ENCODE data around the gene AK9. TPM values are rescaled to one million over a fixed set of nuclear protein-coding genes. Genes with fewer than 3 reads are reported as not detected.

The AK9 gene
- total and polyA plus RNA-seq, 2 of the 4 experiments (the other 2 are of a cell fraction), result 1.7 to 1.8 TPM

DNA sequence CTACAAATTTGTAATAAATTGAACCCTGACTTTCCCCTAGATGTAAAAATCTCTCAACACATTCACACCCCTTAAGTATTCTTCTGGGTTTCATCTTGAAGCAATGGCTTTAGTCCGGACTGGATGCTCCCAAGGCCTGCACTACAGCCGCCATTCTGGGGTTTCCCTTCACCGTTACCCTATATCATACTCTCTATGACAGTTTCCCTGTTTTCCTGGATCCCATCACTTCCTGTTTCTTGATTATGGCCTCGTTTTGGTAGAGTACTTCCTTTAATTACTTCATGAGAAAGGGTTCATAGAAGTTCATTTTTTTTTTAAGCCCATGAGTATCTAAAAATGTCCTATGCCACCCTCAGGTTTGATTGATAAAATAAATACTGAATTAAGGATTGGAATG is 11.8 kb upstream of the AK9 start:
- Histone ChIP-seq H4K5ac (ENCODE audit: low read depth, low read length) (no peak overlapping the region), H2BK120ac (ENCODE audit: low read depth, low read length) (no peak overlapping the region), H3K18ac (ENCODE audit: low read depth, low read length) (no peak overlapping the region), H3K56ac (ENCODE audit: extremely low read depth, insufficient read depth, low read length) (no peak overlapping the region), H3K4me2 (ENCODE audit: low read depth, low read length) (no peak overlapping the region), H2AK9ac (replicated peaks; ENCODE audit: low read depth, low read length, poor library complexity) (no peak overlapping the region), H3K9ac (ENCODE audit: low read depth, low read length) (no peak overlapping the region), H2BK20ac (ENCODE audit: low read depth, low read length) (no peak overlapping the region), H4K8ac (ENCODE audit: low read depth in 2 of 2, low read length in 2 of 2) (no peak overlapping the region), H4K91ac (ENCODE audit: insufficient read depth, low read depth, low read length) (no peak overlapping the region), H3K36me3 (ENCODE audit: control insufficient read depth, insufficient read depth, low read length) (peaks cover 1% of the 10 kb centered on the region; the same call in 1 of the 2 replicates), H2BK15ac (ENCODE audit: low read depth, low read length) (no peak overlapping the region), H3K27ac (ENCODE audit: insufficient read depth, low read length) (no peak overlapping the region), H2BK5ac (ENCODE audit: low read depth, low read length, poor library complexity, severe bottlenecking) (no peak overlapping the region), H3K4me3 (ENCODE audit: insufficient read depth, low read depth, low read length) (no peak overlapping the region), H3K14ac (replicated peaks; ENCODE audit: low read depth, low read length) (no peak overlapping the region), H4K20me1 (ENCODE audit: insufficient read depth, low read length) (no peaks in the 10 kb centered on the region), H2AK5ac (ENCODE audit: low read depth, low read length) (no peak overlapping the region), H2AFZ (replicated peaks; ENCODE audit: low read length, poor library complexity) (no peak overlapping the region), H3K9me3 (ENCODE audit: control insufficient read depth, insufficient read depth, low read length) (no peaks in the 10 kb centered on the region), H3K23ac (ENCODE audit: low read depth, low read length) (no peak overlapping the region), H3K4ac (ENCODE audit: low read depth, low read length) (no peak overlapping the region), H3K9me1 (ENCODE audit: insufficient read depth, low read length) (0 out of 2 replicates have a peak, but pooled peaks cover 3% of the 10 kb centered on the region), H3K27me3 (ENCODE audit: control insufficient read depth, insufficient read depth, low read length) (no peaks in the 10 kb centered on the region), H3K79me1 (ENCODE audit: low read depth in 1 of 2, low read length in 2 of 2) (0 out of 4 replicates have a peak, but pooled peaks cover 0 to 2% of the 10 kb centered on the region in 2 experiments), H3K4me1 (ENCODE audit: control insufficient read depth, insufficient read depth, low read length) (no peaks in the 10 kb centered on the region)
- BruUV-seq (replicated peaks), result no TSS peak
- in situ Hi-C loops (cut with MboI; ENCODE audit: low sequenced_read_pairs) (loop anchor here (5.0 kb wide), 2 partner anchors 330 to 690 kb away; no protein-coding TSS in a partner anchor), intact Hi-C loops (cut with micrococcal nuclease) (no loop called here), dilution Hi-C loops (cut with HindIII; ENCODE audit: low sequenced_read_pairs, unreplicated experiment) (loop anchor here (25.0 kb wide), 1 partner anchor 335 kb away; no protein-coding TSS in a partner anchor)
- CTCF ChIA-PET, result interaction anchor here (6.7 kb wide), 1 partner anchor 336 kb away, joined by 78 read pairs; no protein-coding TSS in a partner anchor
- DNase-seq (no peak), ATAC-seq (ENCODE audit: low read depth) (no peak)
- POLR2A ChIA-PET (ENCODE audit: unreplicated experiment), result no interaction called here
- no CpG with 5 or more reads among the region's 4 CpGs for WGBS, 2 experiments (ENCODE audit: extremely low coverage in 2 of 2, insufficient read length in 1 of 2)
- TF ChIP-seq, protein P1, sequence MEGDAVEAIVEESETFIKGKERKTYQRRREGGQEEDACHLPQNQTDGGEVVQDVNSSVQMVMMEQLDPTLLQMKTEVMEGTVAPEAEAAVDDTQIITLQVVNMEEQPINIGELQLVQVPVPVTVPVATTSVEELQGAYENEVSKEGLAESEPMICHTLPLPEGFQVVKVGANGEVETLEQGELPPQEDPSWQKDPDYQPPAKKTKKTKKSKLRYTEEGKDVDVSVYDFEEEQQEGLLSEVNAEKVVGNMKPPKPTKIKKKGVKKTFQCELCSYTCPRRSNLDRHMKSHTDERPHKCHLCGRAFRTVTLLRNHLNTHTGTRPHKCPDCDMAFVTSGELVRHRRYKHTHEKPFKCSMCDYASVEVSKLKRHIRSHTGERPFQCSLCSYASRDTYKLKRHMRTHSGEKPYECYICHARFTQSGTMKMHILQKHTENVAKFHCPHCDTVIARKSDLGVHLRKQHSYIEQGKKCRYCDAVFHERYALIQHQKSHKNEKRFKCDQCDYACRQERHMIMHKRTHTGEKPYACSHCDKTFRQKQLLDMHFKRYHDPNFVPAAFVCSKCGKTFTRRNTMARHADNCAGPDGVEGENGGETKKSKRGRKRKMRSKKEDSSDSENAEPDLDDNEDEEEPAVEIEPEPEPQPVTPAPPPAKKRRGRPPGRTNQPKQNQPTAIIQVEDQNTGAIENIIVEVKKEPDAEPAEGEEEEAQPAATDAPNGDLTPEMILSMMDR (conservative IDR thresholded peaks at IDR 0.05; ENCODE audit: low read depth, low read length), result no peak
- no peak for TF ChIP-seq MAFK (IDR thresholded peaks at IDR 0.05; ENCODE audit: low read depth, low read length)
- TF ChIP-seq POLR2A (IDR thresholded peaks at IDR 0.05; ENCODE audit: low read depth, low read length), result no peak
- TF ChIP-seq BHLHE40 (IDR thresholded peaks at IDR 0.05; ENCODE audit: low read depth, low read length), result no peak
- no peak for TF ChIP-seq RAD21 (IDR thresholded peaks at IDR 0.05; ENCODE audit: low read length)
- TF ChIP-seq RCOR1 (IDR thresholded peaks at IDR 0.05; ENCODE audit: insufficient replicate concordance, low read length), result no peak
- TF ChIP-seq MXI1 (IDR thresholded peaks at IDR 0.05; ENCODE audit: borderline replicate concordance, low read depth, low read length), result no peak
- TF ChIP-seq, protein P2, sequence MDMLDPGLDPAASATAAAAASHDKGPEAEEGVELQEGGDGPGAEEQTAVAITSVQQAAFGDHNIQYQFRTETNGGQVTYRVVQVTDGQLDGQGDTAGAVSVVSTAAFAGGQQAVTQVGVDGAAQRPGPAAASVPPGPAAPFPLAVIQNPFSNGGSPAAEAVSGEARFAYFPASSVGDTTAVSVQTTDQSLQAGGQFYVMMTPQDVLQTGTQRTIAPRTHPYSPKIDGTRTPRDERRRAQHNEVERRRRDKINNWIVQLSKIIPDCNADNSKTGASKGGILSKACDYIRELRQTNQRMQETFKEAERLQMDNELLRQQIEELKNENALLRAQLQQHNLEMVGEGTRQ (IDR thresholded peaks at IDR 0.05; ENCODE audit: low read depth, low read length), result no peak
- no peak for TF ChIP-seq RFX5 (IDR thresholded peaks at IDR 0.05; ENCODE audit: low read depth, low read length)
- TF ChIP-seq FOS (IDR thresholded peaks at IDR 0.05; ENCODE audit: low read depth, low read length), result no peak
- TF ChIP-seq MAZ (IDR thresholded peaks at IDR 0.05; ENCODE audit: borderline replicate concordance, low read depth, low read length), result no peak
- TF ChIP-seq CEBPB (IDR thresholded peaks at IDR 0.05; ENCODE audit: low read depth, low read length), result no peak
- no peak for TF ChIP-seq NFE2L2 (IDR thresholded peaks at IDR 0.05; ENCODE audit: low read depth, low read length)
- TF ChIP-seq CHD1 (IDR thresholded peaks at IDR 0.05; ENCODE audit: low read depth, low read length), result no peak
